MM.1S (cell line): ENCODE results near the gene WNT10A.

Experiments used
- EZH2 ChIP-seq: fragments of 300-600 bp; sonication (generic); optimal IDR thresholded peaks from 2 replicates; pipeline ENCODE3; 2017; ENCODE audit warnings: low read depth, mild to moderate bottlenecking, antibody characterized with exemption, low read length, mixed read lengths
- TF ChIP-seq, protein P1 (sequence below): fragments of 300-600 bp; sonication (generic); IDR thresholded peaks from 2 replicates; pipeline ENCODE4 v1.5.1; 2016; ENCODE audit warnings: antibody characterized with exemption, low read length, mixed read lengths

DNA sequence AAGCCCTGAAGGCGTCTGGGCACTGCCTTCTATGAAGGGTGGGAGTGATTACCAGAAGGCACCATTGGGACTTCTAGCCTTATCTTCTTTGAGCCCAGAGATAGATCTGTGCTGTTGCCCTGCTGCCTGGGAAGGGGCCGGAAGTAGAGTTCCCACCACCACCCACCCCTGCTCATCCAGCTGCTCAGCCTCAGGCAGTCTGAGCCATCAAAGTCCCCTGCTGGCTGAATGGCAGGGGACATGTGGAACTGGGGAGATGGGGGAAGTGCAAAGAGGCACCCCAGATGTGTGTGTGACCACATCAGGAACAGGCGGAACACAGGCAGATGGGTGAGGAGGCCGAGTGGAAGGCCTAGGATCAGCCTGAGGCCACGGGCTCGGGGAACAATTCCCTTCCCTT, 3.3 kb upstream of the WNT10A start:
- TF ChIP-seq, protein P1, sequence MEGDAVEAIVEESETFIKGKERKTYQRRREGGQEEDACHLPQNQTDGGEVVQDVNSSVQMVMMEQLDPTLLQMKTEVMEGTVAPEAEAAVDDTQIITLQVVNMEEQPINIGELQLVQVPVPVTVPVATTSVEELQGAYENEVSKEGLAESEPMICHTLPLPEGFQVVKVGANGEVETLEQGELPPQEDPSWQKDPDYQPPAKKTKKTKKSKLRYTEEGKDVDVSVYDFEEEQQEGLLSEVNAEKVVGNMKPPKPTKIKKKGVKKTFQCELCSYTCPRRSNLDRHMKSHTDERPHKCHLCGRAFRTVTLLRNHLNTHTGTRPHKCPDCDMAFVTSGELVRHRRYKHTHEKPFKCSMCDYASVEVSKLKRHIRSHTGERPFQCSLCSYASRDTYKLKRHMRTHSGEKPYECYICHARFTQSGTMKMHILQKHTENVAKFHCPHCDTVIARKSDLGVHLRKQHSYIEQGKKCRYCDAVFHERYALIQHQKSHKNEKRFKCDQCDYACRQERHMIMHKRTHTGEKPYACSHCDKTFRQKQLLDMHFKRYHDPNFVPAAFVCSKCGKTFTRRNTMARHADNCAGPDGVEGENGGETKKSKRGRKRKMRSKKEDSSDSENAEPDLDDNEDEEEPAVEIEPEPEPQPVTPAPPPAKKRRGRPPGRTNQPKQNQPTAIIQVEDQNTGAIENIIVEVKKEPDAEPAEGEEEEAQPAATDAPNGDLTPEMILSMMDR = no peak
- TF ChIP-seq EZH2 = no peak
